Gastroesophageal sphincter (tissue), 3 donors: ENCODE measurements around the gene FANCD2.

Experiments
- POLR2A ChIP-seq, 2 donors: fragments of 450-650 bp; IDR thresholded peaks; one replicate each; pipeline ENCODE4 v1.6.1; 2017; ENCODE audit warnings: antibody characterized with exemption in 2 of 2, mild to moderate bottlenecking in 2 of 2, moderate library complexity in 1 of 2
- POLR2AphosphoS5 ChIP-seq: sonication (generic); formaldehyde crosslinking; IDR thresholded peaks from one replicate; pipeline ENCODE4 v1.6.1; 2017; ENCODE audit warnings: antibody characterized with exemption
- TF ChIP-seq, protein P1 (sequence below), 4 experiments: fragments of 200-600 bp in 2 of 4; fragments of 450-650 bp in 2 of 4; sonication (generic) in 1 of 4; IDR thresholded peaks; one replicate each; pipeline ENCODE4 v1.5.1; 2017 to 2019; ENCODE audit warnings: antibody characterized with exemption in 4 of 4, mild to moderate bottlenecking in 2 of 4, moderate library complexity in 2 of 4

DNA sequence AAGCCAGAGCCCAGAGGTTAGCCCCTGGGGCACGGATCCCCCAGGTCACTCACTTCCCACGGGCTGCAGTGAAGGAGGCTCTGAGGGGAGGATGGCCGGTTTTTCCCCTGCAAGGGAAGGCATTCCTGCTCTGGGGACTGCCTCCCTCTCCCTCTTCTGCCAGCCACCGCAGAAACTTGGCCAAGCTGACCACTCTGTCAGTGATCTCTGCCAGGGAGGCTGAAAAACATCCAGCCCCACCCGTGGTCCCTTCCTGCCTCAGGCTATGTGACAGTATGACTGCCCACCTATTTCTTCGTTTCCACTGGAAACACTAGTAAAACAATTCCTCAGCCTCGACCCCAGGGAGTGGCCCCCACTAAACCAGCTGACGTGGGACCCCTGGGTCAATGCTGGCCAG is 14.6 kb upstream of the FANCD2 start:
- TF ChIP-seq POLR2A (IDR thresholded peaks at IDR 0.05) (no peak), POLR2AphosphoS5 (no peak)
- TF ChIP-seq, protein P1, sequence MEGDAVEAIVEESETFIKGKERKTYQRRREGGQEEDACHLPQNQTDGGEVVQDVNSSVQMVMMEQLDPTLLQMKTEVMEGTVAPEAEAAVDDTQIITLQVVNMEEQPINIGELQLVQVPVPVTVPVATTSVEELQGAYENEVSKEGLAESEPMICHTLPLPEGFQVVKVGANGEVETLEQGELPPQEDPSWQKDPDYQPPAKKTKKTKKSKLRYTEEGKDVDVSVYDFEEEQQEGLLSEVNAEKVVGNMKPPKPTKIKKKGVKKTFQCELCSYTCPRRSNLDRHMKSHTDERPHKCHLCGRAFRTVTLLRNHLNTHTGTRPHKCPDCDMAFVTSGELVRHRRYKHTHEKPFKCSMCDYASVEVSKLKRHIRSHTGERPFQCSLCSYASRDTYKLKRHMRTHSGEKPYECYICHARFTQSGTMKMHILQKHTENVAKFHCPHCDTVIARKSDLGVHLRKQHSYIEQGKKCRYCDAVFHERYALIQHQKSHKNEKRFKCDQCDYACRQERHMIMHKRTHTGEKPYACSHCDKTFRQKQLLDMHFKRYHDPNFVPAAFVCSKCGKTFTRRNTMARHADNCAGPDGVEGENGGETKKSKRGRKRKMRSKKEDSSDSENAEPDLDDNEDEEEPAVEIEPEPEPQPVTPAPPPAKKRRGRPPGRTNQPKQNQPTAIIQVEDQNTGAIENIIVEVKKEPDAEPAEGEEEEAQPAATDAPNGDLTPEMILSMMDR (IDR thresholded peaks at IDR 0.05) = no peak
